Stimulated activated CD8-positive, alpha-beta memory T cell treated with anti-CD3 and anti-CD28 coated beads, Interleukin-4, amount 100 ng/mL, for 24 hours (primary cell): ENCODE results near the gene TOGARAM2.

Experiments
- DNase-seq: peaks from one replicate; pipeline ENCODE4 v3.0.0-alpha.2; 2020; ENCODE audit warnings: low read depth

Gene TOGARAM2

DNA sequence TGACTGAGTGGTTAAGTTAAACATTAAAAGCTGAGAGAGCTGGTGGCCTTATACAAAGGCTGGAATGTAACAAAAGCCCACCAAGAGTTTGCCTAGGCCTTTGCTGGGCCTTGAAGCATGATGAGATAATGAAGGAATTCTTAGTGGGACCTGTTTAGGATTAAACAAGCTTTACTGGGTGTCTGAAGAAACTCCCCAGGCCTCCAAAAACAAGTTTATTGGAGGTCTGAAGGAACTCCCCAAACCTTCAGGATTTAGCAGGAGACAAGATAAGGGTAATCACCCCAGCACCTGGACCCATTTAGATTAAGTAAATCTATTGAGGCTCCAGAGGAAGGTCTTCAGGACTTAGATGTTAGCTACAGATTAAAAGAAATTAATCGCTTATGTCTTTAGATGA is 74.5 kb downstream of the TOGARAM2 start:
- no peak for DNase-seq

DNA sequence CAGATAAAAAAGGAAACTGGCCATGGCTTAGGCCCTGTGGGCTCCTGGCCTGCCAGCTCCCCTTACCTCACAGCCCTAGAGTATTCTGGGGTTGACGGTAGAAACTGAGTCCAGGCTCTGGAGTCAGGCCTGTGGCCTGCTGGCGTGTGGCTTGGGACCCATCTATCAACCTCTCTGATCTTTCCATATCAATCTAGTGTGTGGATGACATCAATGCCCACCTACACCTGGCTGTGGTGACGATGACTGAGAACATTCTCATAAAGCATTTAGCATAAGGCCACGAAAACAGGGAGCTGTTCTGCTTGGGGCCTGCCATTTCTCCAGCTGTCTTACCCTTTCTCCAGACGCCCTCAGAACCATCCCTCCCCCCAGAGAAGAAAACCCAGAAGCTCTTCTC is 75.4 kb downstream of the TOGARAM2 start:
- DNase-seq, result no peak

DNA sequence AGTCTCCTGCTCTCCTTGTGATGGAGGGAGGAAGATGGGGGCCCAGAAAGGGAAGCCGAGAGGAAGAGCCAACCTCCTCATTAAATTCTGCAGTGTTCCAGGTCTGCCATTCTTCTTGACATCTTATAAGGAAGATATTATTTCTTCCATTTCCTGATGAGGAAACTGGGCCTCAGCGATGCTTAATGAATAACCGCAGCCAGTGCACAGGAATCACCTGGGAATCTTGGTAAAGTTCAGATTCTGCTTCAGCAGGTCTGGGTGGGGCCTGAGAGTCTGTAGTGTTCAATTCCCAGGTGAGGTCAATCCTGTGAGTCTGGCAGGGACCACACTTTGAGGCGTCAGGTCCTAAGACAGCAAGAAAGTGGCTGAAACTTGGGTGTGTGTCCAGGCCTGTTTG is 75.9 kb downstream of the TOGARAM2 start:
- DNase-seq, result no peak

DNA sequence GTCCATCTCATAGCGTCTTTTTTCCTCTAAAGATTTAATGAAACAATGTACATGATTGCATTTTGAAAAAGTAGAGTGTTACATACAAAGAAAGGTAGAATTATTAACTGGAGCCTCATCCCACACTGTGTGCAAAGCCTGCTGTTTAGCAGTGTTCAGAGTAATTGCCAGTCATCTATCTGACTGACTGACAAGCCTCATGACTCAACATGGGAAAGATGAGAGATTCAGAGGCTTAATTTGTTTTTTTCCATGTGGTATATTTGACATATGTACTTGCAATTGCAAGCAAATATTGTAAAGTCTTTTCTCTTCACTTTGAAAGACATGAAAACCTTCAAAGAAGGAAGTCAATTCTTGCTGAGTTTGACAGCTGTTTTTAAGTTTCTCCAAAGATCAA is 78.5 kb downstream of the TOGARAM2 start:
- DNase-seq, result no peak

DNA sequence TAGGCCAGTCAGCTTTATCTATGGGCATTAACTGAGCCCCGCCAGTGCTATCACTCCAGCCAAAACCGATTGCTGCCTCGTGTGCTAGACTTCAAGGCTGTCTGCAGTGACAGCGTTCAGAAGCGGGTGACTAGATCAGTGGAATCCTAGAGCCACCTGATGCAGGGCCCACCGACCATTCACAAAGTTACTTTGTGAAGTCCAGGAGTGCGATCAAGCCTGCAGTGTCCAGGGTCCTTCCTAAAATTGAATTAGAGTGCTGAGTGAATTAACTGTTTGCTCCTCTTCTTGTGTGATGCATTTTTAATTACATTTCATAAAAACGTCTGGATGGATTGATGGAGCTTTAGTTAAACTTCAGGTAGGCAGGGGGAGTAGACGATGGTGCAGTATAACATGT is 79.3 kb downstream of the TOGARAM2 start:
- no peak for DNase-seq

GRCh38 chr2:29061176-29061575 is 80.1 kb downstream of the TOGARAM2 start:
- no peak for DNase-seq

DNA sequence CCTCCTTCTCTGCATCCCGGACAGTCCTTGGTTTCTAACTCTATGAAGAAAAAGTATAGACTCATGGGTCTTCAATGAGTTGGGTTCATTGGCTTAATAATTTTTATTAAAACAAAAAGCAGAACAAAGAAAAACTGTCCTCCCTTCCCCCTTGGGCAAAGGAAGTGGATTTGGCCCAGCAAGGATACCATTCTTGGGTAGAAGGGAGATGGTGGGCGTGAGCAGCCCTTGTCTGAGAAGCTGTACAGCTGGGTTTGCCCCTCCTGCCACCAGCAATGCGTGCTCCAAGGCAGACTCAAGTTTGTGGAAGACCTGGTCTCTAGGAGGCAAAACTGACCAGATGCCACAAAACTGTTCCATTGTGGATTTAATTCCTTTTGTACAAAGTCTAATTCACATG is 80.5 kb downstream of the TOGARAM2 start:
- DNase-seq, result no peak

DNA sequence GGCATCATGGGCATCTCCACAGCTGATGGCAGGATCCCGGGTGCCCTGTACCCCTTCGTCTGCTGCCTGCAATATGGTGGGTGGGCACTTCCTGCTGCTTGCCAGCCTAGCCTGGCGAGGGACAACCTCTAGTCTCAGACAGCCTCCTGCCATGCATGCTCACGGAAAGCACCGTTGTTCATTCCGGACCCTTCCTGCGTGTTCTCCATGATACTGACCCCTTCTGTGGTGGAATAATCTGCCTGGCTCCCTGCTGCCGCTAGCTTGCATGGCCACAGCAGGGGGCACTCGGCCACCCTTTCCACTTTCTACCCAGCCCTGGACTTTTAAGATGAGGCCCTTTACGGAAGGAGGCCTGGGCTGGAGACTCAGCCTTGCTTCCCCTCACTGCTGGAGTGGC is 81.3 kb downstream of the TOGARAM2 start:
- DNase-seq, result no peak

- no peak for DNase-seq
These were observed 82.0 kb downstream of the TOGARAM2 start for GRCh38 chr2:29063056-29063455.

GRCh38 chr2:29063646-29064345 is 82.7 kb downstream of the TOGARAM2 start:
- no peak for DNase-seq

DNA sequence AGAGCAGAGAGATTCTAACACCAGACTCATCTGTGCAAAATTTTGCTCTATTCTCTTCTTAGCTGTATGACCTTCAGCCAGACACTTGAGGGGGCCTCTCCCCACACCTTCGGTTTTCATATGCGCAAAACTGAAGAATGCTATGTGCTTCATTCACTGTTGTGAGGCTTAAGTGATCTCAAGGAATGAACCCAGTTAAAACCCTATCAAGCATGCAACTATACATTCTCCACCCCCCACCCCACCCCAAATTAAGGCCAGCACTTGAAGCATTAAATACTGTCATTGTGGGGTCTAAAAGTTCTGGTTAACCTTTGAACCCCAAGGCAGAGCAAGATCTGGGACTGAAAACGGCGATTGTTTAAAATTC is 83.2 kb downstream of the TOGARAM2 start:
- DNase-seq, result no peak

DNA sequence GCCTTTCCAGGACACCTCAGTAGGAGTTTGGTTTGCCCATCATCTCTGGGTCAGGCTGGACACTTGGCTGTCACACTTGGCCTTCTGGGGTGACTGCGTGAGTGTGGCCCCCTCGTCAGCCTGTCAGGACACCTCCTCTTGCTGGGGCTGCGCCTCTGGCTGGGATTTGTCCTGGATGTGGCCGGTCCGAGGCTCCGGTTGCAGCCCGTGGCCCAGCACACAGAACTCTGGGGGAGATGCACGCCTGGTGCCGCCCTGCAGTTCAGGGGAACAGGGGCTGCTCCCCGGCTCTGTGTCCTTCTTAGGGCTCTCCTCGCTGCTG is 83.6 kb downstream of the TOGARAM2 start:
- DNase-seq, result no peak

GRCh38 chr2:29065068-29065811 is 84.1 kb downstream of the TOGARAM2 start:
- DNase-seq, result no peak

DNA sequence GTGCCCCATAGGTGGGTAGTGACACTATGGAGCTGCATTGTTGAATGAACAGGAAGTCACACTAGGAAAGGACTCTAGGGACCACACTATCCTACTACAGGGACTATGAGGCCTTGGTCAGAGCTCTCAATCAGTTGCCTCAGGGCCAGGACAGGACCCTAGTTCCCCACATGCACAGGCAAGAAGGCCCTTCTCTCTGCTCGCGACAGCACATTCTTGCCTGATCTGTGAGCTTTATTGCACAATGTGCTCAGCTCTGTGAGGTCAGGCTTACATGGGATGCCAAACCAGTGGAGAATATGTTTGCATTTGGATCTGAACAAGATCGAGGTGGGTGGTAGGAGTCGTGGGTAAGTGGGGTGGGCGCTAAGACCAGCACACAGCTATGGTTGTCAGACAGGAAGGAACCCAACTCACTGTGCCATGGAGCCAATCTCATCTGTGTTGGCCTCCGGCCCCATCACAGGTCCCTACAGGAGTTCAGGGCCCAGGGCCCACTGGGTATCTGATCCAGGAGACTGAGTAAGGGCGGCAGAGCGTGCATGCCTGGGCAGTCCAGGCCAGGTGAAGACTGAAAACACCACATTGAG is 85.3 kb downstream of the TOGARAM2 start:
- DNase-seq, result no peak

- no peak for DNase-seq
These were observed 86.0 kb downstream of the TOGARAM2 start for GRCh38 chr2:29066997-29067605.

DNA sequence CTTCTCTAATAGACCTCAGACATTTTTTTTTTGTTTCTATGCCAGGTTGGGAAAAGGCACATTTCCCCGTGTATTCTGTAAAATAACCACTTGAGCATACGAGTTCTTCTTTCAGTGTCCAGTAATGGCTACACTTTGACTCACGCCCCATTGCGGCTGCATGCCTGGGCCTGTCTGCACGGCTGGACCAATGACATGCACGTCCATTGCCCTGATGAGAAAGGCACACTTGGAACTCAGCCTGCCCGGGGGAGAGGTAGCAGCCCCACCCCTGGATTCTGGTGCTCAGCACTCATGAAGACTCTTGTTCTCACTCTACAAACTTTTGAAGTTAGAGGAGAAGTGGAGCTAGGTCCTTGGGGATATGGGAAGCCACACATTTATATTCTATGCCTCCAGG is 87.4 kb downstream of the TOGARAM2 start:
- no peak for DNase-seq

GRCh38 chr2:29070526-29070925 is 89.4 kb downstream of the TOGARAM2 start:
- no peak for DNase-seq

- no peak for DNase-seq
These were observed 90.2 kb downstream of the TOGARAM2 start for GRCh38 chr2:29071032-29071975.

DNA sequence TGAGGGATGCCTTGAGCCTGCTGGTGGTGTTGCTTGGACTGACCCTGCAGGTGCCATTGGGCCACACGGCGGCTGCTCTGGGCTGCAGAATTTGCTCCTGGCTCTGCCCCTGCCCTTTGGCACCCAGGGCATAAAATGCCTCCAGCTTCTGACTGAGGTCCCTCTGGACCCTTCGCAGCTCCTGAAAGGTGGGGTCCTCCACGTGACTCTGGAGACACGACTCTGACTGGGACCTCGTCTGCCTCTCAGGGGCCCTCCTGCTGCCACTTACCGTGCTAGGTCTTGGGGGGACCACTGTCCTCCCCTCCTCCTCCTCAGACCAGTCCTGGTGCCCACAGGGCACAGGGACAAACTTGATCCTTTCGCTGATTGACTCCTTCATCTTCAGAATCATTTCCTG is 91.2 kb downstream of the TOGARAM2 start:
- DNase-seq, result no peak

DNA sequence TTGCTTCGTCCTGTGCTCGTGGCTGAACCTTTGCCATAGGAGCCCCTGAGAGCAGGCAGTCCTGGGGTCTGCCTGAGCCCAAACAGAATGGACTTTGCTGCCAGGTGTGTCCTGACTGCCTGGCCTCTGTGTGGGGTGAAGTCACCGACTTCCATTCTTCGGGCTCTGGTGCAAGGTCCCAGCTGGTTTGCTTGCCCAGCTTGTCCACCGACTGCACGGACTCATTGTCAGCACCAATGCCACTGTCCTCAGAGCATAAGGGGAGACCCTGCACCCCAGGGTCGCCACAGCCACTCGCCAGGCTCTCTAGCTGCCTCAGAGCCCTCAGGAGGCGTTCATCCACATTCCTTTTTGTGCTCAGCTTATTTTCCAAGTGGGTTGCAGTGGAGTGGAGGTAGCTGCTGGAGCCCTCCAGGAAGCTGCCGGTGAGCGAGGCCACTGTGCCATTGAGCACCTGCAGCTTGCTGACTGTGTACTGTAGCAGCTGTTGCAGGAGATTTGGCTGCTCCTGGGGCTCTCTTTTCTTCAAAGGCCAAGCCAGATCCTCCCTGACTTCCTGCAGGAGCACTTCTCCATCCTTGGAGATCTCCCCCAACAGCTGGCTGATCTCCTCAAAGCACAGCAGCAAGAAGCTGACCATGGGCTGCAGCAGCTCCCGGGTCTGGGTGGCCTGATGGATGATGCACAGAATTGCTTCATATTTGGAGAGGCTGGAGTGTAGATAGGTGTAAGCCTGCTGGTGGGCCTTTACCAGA is 92.0 kb downstream of the TOGARAM2 start:
- DNase-seq, result no peak

DNA sequence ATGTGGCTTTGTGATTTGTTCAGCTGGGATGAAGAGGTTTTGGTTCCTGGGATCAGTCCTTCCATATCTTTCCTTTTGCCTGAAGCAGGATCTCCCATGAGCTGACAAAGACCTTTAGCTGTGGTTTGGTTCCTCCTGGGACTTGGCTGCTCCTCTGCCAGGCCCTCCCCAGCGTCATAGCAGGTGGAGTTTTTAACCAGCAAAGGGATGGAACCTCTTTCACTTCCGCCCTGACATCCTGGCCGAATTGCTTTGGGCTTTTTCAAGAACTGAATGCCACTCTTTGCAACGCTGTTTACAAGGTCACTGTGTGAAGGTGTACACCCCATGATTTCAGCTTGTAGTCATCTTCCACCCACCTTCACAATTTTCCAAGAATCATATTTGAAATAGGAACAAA is 92.8 kb downstream of the TOGARAM2 start:
- DNase-seq, result no peak
